Gastrocnemius medialis (tissue), 4 donors: Measurements from ENCODE around the gene SNX18. TPM values are rescaled to one million over a fixed set of nuclear protein-coding genes. Genes with fewer than 3 reads are reported as not detected.

Experiments
- ATAC-seq, 2 donors: fragments of 150-250 bp; one replicate each; pipeline ENCODE4 v1.9.1; 2016
- DNase-seq, 2 donors: peaks; one replicate each; pipeline ENCODE4 v3.0.0-alpha.2; 2019
- H3K27ac ChIP-seq, 4 donors: fragments of 200-600 bp; sonication (generic); 1 replicate in 1 of 4; 2 replicates in 3 of 4; pipeline ENCODE4 v1.5.1; 2016 to 2018; ENCODE audit warnings: mild to moderate bottlenecking in 2 of 4, moderate library complexity in 1 of 4
- H3K27me3 ChIP-seq, 3 donors: fragments of 200-600 bp; sonication (generic) in 2 of 3; 1 replicate in 1 of 3; 2 replicates in 2 of 3; pipeline versions ENCODE4 v1.5.1 to v1.6.0; 2016 to 2019; ENCODE audit warnings: mild to moderate bottlenecking in 1 of 3, moderate library complexity in 1 of 3
- H3K36me3 ChIP-seq, 2 donors: fragments of 200-600 bp; sonication (generic) in 1 of 2; one replicate each; pipeline ENCODE4 v1.5.1; 2017 to 2018
- H3K4me1 ChIP-seq, 2 donors: fragments of 200-600 bp; sonication (generic) in 1 of 2; one replicate each; pipeline ENCODE4 v1.5.1; 2016 to 2017; ENCODE audit warnings: mild to moderate bottlenecking in 2 of 2
- H3K4me3 ChIP-seq, 4 donors: fragments of 200-600 bp; sonication (generic) in 3 of 4; 1 replicate in 1 of 4; 2 replicates in 3 of 4; pipeline ENCODE4 v1.5.1; 2016 to 2019; ENCODE audit warnings: mild to moderate bottlenecking in 2 of 4
- H3K9me3 ChIP-seq, 3 donors: fragments of 200-600 bp; sonication (generic) in 2 of 3; 1 replicate in 1 of 3; 2 replicates in 2 of 3; pipeline ENCODE4 v1.5.1; 2016 to 2019
- POLR2A ChIP-seq, 2 donors: fragments of 450-650 bp; IDR thresholded peaks; one replicate each; pipeline ENCODE4 v1.6.1; 2017; ENCODE audit warnings: antibody characterized with exemption in 2 of 2, mild to moderate bottlenecking in 2 of 2, moderate library complexity in 2 of 2
- in situ Hi-C, 4 donors: fragments of 200-750 bp; cut with MboI; loops; one replicate each; pipeline versions ENCODE4 v1.15.0 to v1.8.0; 2017; ENCODE audit warnings: low sequenced_read_pairs in 4 of 4
- intact Hi-C: fragments of 100-400 bp; cut with DNase I; formaldehyde crosslinking; loops from one replicate; pipeline ENCODE4 v1.15.1; 2023; ENCODE audit warnings: low total_unique reads
- total RNA-seq, 4 donors: library from RNA; depleted of rRNA; stranded (reverse); fragments of >200 nt; gene quantifications; one replicate each; pipeline versions ENCODE4 v1.1.0 to v1.2.3, GENCODE V29; 2016
- TF ChIP-seq, protein P1 (sequence below), 5 experiments: fragments of 450-650 bp in 3 of 5; fragments of 200-600 bp in 2 of 5; sonication (generic) in 2 of 5; IDR thresholded peaks in 4 of 5; conservative IDR thresholded peaks in 1 of 5; 1 replicate in 4 of 5; 2 replicates in 1 of 5; pipeline ENCODE4 v1.5.1; 2016 to 2019; ENCODE audit warnings: antibody characterized with exemption in 5 of 5, mild to moderate bottlenecking in 3 of 5, moderate library complexity in 3 of 5

The SNX18 gene
- total RNA-seq, 4 donors from 2014 or later, result 16.3 to 18.5 (median 18.0) TPM

GRCh38 chr5:54573812-54574489 lies 56.4 kb downstream of the SNX18 start:
- no peak overlapping the region for H3K4me3 ChIP-seq
- H3K36me3 ChIP-seq, result no peaks in the 10 kb centered on the region
- ATAC-seq (no peak), DNase-seq (no peak)
- no peak overlapping the region for H3K27ac ChIP-seq
- intact Hi-C loops (no loop called here), in situ Hi-C loops (no loop called here)
- no peaks in the 10 kb centered on the region for H3K27me3 ChIP-seq
- H3K9me3 ChIP-seq, result no peaks in the 10 kb centered on the region
- peaks cover 5 to 6% of the 10 kb centered on the region in 2 donors for H3K4me1 ChIP-seq
- TF ChIP-seq POLR2A (IDR thresholded peaks at IDR 0.05), result no peak
- TF ChIP-seq, protein P1, sequence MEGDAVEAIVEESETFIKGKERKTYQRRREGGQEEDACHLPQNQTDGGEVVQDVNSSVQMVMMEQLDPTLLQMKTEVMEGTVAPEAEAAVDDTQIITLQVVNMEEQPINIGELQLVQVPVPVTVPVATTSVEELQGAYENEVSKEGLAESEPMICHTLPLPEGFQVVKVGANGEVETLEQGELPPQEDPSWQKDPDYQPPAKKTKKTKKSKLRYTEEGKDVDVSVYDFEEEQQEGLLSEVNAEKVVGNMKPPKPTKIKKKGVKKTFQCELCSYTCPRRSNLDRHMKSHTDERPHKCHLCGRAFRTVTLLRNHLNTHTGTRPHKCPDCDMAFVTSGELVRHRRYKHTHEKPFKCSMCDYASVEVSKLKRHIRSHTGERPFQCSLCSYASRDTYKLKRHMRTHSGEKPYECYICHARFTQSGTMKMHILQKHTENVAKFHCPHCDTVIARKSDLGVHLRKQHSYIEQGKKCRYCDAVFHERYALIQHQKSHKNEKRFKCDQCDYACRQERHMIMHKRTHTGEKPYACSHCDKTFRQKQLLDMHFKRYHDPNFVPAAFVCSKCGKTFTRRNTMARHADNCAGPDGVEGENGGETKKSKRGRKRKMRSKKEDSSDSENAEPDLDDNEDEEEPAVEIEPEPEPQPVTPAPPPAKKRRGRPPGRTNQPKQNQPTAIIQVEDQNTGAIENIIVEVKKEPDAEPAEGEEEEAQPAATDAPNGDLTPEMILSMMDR (IDR thresholded peaks at IDR 0.05 in 4 of 5, conservative IDR thresholded peaks at IDR 0.05 in 1 of 5), result no peak

GRCh38 chr5:54577528-54577927 lies 60.0 kb downstream of the SNX18 start:
- ATAC-seq (no peak), DNase-seq (peak in 1 of 2 donors; percentile 22)
- H3K27me3 ChIP-seq, result no peaks in the 10 kb centered on the region
- H3K9me3 ChIP-seq, result no peaks in the 10 kb centered on the region
- TF ChIP-seq, protein P1 (IDR thresholded peaks at IDR 0.05 in 4 of 5, conservative IDR thresholded peaks at IDR 0.05 in 1 of 5), result no peak
- no peak for TF ChIP-seq POLR2A (IDR thresholded peaks at IDR 0.05)
- peaks cover 0 to 11% of the 10 kb centered on the region in 2 donors for H3K4me1 ChIP-seq
- no peak overlapping the region for H3K27ac ChIP-seq
- no peak overlapping the region for H3K4me3 ChIP-seq
- H3K36me3 ChIP-seq, result no peaks in the 10 kb centered on the region
- intact Hi-C loops (no loop called here), in situ Hi-C loops (no loop called here)

GRCh38 chr5:54577937-54578653 lies 60.5 kb downstream of the SNX18 start:
- Histone ChIP-seq H3K27me3 (no peaks in the 10 kb centered on the region), H3K36me3 (no peaks in the 10 kb centered on the region), H3K4me3 (no peak overlapping the region), H3K4me1 (peaks cover 0 to 11% of the 10 kb centered on the region in 2 donors), H3K27ac (no peak overlapping the region), H3K9me3 (no peaks in the 10 kb centered on the region)
- intact Hi-C loops, result no loop called here
- DNase-seq, result no peak
- TF ChIP-seq POLR2A (IDR thresholded peaks at IDR 0.05), result no peak
- TF ChIP-seq, protein P1 (IDR thresholded peaks at IDR 0.05 in 4 of 5, conservative IDR thresholded peaks at IDR 0.05 in 1 of 5), result no peak
- in situ Hi-C loops, result no loop called here
- ATAC-seq, result no peak

DNA sequence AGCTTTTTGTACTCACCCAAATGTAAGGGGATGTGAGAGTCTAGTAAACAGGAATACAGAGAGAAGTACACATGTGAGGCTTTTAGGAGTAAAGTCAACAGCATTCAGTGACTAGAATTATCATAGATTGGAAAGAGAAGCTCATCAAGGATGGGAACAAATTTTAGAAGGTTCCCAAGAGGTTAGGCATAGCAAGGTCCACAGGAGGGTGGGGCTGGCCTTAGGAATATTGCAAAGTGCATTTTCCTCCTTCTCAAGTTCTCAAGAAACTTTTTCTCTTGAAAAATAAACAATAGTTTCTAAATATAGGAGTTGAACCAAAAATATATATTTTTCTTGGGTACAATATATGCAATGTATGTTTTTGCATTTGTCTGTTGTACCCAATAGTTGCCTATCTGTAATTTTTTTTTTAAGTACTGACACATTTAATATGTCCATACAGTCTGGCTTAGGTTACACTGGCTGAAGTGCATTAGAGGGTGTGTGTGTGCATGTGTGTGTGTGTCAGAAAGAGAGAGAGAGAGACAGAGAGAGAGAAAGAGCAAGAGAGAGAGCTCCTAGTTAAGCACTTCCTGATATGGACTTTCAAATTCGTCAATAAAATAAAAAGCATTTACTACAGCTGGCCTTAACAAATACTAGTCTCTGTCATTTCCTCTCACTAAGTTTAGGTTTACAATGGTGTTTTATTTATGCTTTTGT lies 62.2 kb downstream of the SNX18 start:
- ATAC-seq (no peak), DNase-seq (no peak)
- in situ Hi-C loops, result no loop called here
- no peaks in the 10 kb centered on the region for H3K36me3 ChIP-seq
- intact Hi-C loops, result no loop called here
- H3K4me1 ChIP-seq, result peaks cover 0 to 11% of the 10 kb centered on the region in 2 donors
- no peak overlapping the region for H3K4me3 ChIP-seq
- no peak overlapping the region for H3K27ac ChIP-seq
- no peaks in the 10 kb centered on the region for H3K27me3 ChIP-seq
- no peak for TF ChIP-seq POLR2A (IDR thresholded peaks at IDR 0.05)
- TF ChIP-seq, protein P1 (IDR thresholded peaks at IDR 0.05 in 4 of 5, conservative IDR thresholded peaks at IDR 0.05 in 1 of 5), result no peak
- no peaks in the 10 kb centered on the region for H3K9me3 ChIP-seq
